Erythroblast (primary cell): Measurements from ENCODE around the gene DGKA.

Source experiments
- GATA1 ChIP-seq: IDR thresholded peaks from 2 replicates; pipeline ENCODE4 v1.6.1; 2011; ENCODE audit warnings: low read depth, mild to moderate bottlenecking, control low read depth, low read length, moderate library complexity
- POLR2A ChIP-seq: IDR thresholded peaks from 2 replicates; pipeline ENCODE4 v1.6.1; 2011; ENCODE audit warnings: mild to moderate bottlenecking, low read length

- TF ChIP-seq POLR2A (no peak), GATA1 (no peak)
These were observed 43.4 kb downstream of the DGKA start for GRCh38 chr12:55974308-55974730.
